Cardiac muscle cell (in vitro differentiated cells and primary cell): Measurements from ENCODE around the gene ADGRG3. TPM values are rescaled to one million over a fixed set of nuclear protein-coding genes. Genes with fewer than 3 reads are reported as not detected.

Experiments used
- DNase-seq, 2 donors: peaks; one replicate each; pipeline versions ENCODE4 v3.0.0 to v3.0.0-alpha.2; 2010 to 2017; ENCODE audit warnings: low read depth in 1 of 2, low spot score in 1 of 2
- H3K27ac ChIP-seq: fragments of 200-600 bp; sonication (generic); 2 replicates; pipeline ENCODE4 v1.5.1; 2016
- H3K27me3 ChIP-seq: fragments of 200-600 bp; sonication (generic); 2 replicates; pipeline ENCODE4 v1.6.0; 2016; ENCODE audit warnings: control low read depth
- H3K36me3 ChIP-seq: fragments of 200-600 bp; sonication (generic); 2 replicates; pipeline ENCODE4 v1.5.1; 2016; ENCODE audit warnings: control low read depth
- H3K4me1 ChIP-seq: fragments of 200-600 bp; sonication (generic); 2 replicates; pipeline ENCODE4 v1.8.1; 2017; ENCODE audit warnings: low read depth, mild to moderate bottlenecking, mixed run types
- H3K4me3 ChIP-seq: fragments of 200-600 bp; sonication (generic); 2 replicates; pipeline ENCODE4 v1.5.1; 2016; ENCODE audit warnings: mild to moderate bottlenecking
- H3K9me3 ChIP-seq: fragments of 200-600 bp; sonication (generic); 2 replicates; pipeline ENCODE4 v1.5.1; 2017; ENCODE audit warnings: low read depth, mild to moderate bottlenecking, control low read depth
- CTCF ChIP-seq: IDR thresholded peaks from 2 replicates; pipeline ENCODE4 v1.5.1; 2012; ENCODE audit warnings: low read depth, mild to moderate bottlenecking, low read length
- polyA plus RNA-seq: library from polyadenylated mRNA; unstranded; fragments of >200 nt; fragmentation: Nextera tagmentation; extraction: Ambion mirVana; gene quantifications from 2 replicates; pipeline ENCODE4 v1.2.1, GENCODE V29; 2016
- total RNA-seq: library from RNA; depleted of rRNA; stranded (reverse); fragments of >200 nt; gene quantifications from 2 replicates; pipeline ENCODE4 v1.2.3, GENCODE V29; 2016

The ADGRG3 gene
- total and polyA plus RNA-seq, 2 experiments from 2014 or later, result not detected

GRCh38 chr16:57680842-57681375 lies 12.8 kb downstream of the ADGRG3 start:
- no peak for DNase-seq
- Histone ChIP-seq H3K27me3 (no peaks in the 10 kb centered on the region), H3K4me3 (no peak overlapping the region), H3K36me3 (no peaks in the 10 kb centered on the region), H3K27ac (no peak overlapping the region), H3K4me1 (peaks cover 17% of the 10 kb centered on the region), H3K9me3 (no peaks in the 10 kb centered on the region)
- TF ChIP-seq CTCF, result no peak

- Histone ChIP-seq H3K9me3 (no peaks in the 10 kb centered on the region), H3K27ac (no peak overlapping the region), H3K4me1 (peaks cover 14% of the 10 kb centered on the region), H3K4me3 (no peak overlapping the region), H3K36me3 (no peaks in the 10 kb centered on the region), H3K27me3 (no peaks in the 10 kb centered on the region)
- no peak for DNase-seq
- no peak for TF ChIP-seq CTCF
Measured at GRCh38 chr16:57681950-57682728, 14.0 kb downstream of the ADGRG3 start.

- H3K4me1 ChIP-seq, result peaks cover 11% of the 10 kb centered on the region
- H3K36me3 ChIP-seq, result no peaks in the 10 kb centered on the region
- H3K27ac ChIP-seq, result no peak overlapping the region
- H3K27me3 ChIP-seq, result no peaks in the 10 kb centered on the region
- no peak for DNase-seq
- H3K9me3 ChIP-seq, result no peaks in the 10 kb centered on the region
- H3K4me3 ChIP-seq, result no peak overlapping the region
- TF ChIP-seq CTCF, result no peak
Measured at GRCh38 chr16:57682809-57683635, 14.9 kb downstream of the ADGRG3 start.

GRCh38 chr16:57683636-57684545 lies 15.8 kb downstream of the ADGRG3 start:
- H3K4me3 ChIP-seq, result no peak overlapping the region
- no peaks in the 10 kb centered on the region for H3K36me3 ChIP-seq
- no peak for TF ChIP-seq CTCF
- H3K27me3 ChIP-seq, result no peaks in the 10 kb centered on the region
- H3K27ac ChIP-seq, result no peak overlapping the region
- H3K9me3 ChIP-seq, result no peaks in the 10 kb centered on the region
- DNase-seq, result no peak
- H3K4me1 ChIP-seq, result peaks cover 9% of the 10 kb centered on the region
